Prostate gland (tissue), 2 donors: ENCODE results near the gene PLA2G2D.

ENCODE experiments used
- POLR2AphosphoS5 ChIP-seq: sonication (generic); formaldehyde crosslinking; IDR thresholded peaks from one replicate; pipeline ENCODE4 v1.6.1; 2017; ENCODE audit warnings: antibody characterized with exemption
- TF ChIP-seq, protein P1 (sequence below), 4 experiments: fragments of 200-600 bp in 2 of 4; fragments of 450-650 bp in 2 of 4; sonication (generic) in 2 of 4; IDR thresholded peaks; 1 replicate in 3 of 4; 2 replicates in 1 of 4; pipeline ENCODE4 v1.5.1; 2016 to 2019; ENCODE audit warnings: antibody characterized with exemption in 4 of 4, mild to moderate bottlenecking in 2 of 4, moderate library complexity in 2 of 4

DNA sequence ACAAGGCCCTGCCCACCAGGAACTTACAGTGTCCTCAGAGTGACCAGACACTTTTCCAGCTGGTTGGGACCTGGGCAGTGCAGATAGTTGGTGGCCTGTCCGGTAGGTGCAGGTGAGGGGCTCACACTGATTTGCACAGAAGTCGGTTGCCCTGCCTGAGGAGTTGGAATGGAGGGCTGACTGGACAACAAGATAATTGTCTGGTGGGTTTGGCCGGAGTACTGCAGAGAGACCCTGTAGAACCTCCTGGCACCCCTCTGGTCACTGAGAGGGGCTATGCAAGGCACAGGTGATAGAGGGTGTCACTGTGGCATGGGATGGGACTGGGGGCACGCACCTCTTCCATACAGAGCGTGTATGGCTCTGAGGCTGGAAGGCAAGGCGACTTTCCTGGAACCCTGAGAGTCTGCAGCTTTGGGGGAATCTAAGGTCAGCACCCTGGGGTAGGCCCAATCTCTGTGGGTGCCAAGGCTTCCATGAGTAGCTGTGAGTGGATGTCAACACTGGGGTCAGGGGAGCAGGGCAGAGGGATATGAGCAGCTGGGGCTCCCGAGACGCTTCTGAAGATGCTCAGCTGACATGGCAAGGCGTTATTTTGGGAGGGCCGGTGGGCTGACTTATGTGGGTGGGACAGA lies 7.6 kb upstream of the PLA2G2D start:
- TF ChIP-seq, protein P1, sequence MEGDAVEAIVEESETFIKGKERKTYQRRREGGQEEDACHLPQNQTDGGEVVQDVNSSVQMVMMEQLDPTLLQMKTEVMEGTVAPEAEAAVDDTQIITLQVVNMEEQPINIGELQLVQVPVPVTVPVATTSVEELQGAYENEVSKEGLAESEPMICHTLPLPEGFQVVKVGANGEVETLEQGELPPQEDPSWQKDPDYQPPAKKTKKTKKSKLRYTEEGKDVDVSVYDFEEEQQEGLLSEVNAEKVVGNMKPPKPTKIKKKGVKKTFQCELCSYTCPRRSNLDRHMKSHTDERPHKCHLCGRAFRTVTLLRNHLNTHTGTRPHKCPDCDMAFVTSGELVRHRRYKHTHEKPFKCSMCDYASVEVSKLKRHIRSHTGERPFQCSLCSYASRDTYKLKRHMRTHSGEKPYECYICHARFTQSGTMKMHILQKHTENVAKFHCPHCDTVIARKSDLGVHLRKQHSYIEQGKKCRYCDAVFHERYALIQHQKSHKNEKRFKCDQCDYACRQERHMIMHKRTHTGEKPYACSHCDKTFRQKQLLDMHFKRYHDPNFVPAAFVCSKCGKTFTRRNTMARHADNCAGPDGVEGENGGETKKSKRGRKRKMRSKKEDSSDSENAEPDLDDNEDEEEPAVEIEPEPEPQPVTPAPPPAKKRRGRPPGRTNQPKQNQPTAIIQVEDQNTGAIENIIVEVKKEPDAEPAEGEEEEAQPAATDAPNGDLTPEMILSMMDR (IDR thresholded peaks at IDR 0.05) = no peak
- no peak for TF ChIP-seq POLR2AphosphoS5
